Measurements from ENCODE around the gene NUP42. TPM values are rescaled to one million over a fixed set of nuclear protein-coding genes. Genes with fewer than 3 reads are reported as not detected.
"Not testable (repeated sequence)": the region's sequence is repeated elsewhere in the genome, so short reads cannot be mapped to it uniquely, and the experiment has no call there.

NUP42 gene
- polyA plus RNA-seq, 1 donor, result 57.9 TPM

GRCh38 chr7:23212841-23213240 is 31.0 kb downstream of the NUP42 start:
- Histone ChIP-seq H3K9me3 (ENCODE audit: control insufficient read depth, low read depth, low read length) (no peaks in the 10 kb centered on the region), H3K27ac (ENCODE audit: low read length) (no peak overlapping the region), H3K27me3 (ENCODE audit: control insufficient read depth, insufficient read depth, low read length) (no peaks in the 10 kb centered on the region), H3K36me3 (ENCODE audit: control insufficient read depth, insufficient read depth, low read length) (no peaks in the 10 kb centered on the region), H3K4me3 (ENCODE audit: low read length) (no peak overlapping the region), H3K4me1 (ENCODE audit: control insufficient read depth, insufficient read depth, low read length) (peaks cover 5% of the 10 kb centered on the region)
- DNase-seq, result no peak
- WGBS (ENCODE audit: insufficient coverage, low lambda C conversion rate), result 80% methylated on average over 1 of the region's 4 CpGs

DNA sequence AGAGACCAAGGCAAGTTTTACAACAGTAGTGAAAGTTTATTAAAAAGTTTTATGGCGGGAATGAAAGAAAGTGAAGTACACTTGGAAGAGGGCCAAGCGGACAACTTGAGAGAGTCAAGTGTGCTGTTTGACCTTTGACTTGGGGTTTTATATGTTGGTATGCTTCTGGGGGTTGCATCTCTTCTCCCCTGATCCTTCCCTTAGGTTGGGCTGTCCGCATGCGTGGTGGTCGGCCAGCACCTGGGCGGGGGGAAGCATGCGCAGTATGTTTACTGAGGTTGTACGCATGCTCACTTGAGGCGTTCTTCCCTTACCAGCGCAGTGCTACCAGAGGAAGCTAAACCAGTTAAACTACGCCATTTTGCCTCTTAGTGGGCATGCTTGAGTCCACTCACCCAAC is 31.9 kb downstream of the NUP42 start:
- peaks cover 5% of the 10 kb centered on the region for H3K4me1 ChIP-seq (ENCODE audit: control insufficient read depth, insufficient read depth, low read length)
- H3K36me3 ChIP-seq (ENCODE audit: control insufficient read depth, insufficient read depth, low read length), result no peaks in the 10 kb centered on the region
- no peaks in the 10 kb centered on the region for H3K27me3 ChIP-seq (ENCODE audit: control insufficient read depth, insufficient read depth, low read length)
- no peak for DNase-seq
- WGBS (ENCODE audit: insufficient coverage, low lambda C conversion rate), result 100% methylated on average over 2 of the region's 11 CpGs
- no peak overlapping the region for H3K4me3 ChIP-seq (ENCODE audit: low read length)
- no peaks in the 10 kb centered on the region for H3K9me3 ChIP-seq (ENCODE audit: control insufficient read depth, low read depth, low read length)
- no peak overlapping the region for H3K27ac ChIP-seq (ENCODE audit: low read length)

DNA sequence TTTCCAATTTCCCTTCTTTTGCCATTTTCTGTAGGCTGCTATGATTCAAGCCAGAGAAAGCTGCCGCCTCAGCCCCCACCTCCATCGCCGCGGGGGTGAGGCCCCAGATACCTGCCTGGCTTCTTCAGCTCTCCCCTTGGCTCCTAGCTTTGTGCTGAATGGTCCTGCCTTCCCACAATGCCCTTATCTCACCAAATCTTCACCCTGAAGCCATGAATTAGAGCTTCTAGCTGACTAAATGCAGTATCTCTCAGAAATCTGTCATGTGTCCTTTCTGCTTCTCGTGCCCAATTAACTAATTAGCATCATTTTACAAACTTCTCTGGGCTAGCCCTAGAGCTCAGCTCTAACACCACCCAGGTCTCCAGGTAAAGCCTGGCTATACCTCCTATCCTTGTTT is 32.6 kb downstream of the NUP42 start:
- no peak overlapping the region for H3K4me3 ChIP-seq (ENCODE audit: low read length)
- no peaks in the 10 kb centered on the region for H3K27me3 ChIP-seq (ENCODE audit: control insufficient read depth, insufficient read depth, low read length)
- no peak for DNase-seq
- no peaks in the 10 kb centered on the region for H3K36me3 ChIP-seq (ENCODE audit: control insufficient read depth, insufficient read depth, low read length)
- no peak overlapping the region for H3K27ac ChIP-seq (ENCODE audit: low read length)
- H3K4me1 ChIP-seq (ENCODE audit: control insufficient read depth, insufficient read depth, low read length), result peaks cover 5% of the 10 kb centered on the region
- no peaks in the 10 kb centered on the region for H3K9me3 ChIP-seq (ENCODE audit: control insufficient read depth, low read depth, low read length)
- WGBS (ENCODE audit: insufficient coverage, low lambda C conversion rate), result no CpG with 5 or more reads among the region's 5 CpGs

DNA sequence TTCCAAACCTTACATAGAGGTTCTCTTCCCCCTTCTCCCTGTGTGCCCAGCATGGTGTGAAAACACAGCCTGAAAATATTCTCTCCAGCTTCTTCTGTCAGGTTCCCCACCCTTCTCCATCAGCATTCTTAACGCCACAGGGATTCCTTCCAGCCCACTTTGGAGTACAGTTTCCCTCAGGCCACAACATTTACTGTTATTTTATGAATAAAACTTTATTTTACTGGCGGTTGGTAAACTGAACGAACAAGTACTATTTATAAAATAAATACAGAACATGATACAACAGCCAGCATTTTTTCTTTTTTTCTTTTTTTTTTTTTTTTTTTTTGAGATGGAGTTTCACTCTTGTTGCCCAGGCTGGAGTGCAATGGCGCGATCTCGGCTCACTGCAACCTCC is 33.1 kb downstream of the NUP42 start:
- no peak for DNase-seq
- no peaks in the 10 kb centered on the region for H3K9me3 ChIP-seq (ENCODE audit: control insufficient read depth, low read depth, low read length)
- no peak overlapping the region for H3K4me3 ChIP-seq (ENCODE audit: low read length)
- WGBS (ENCODE audit: insufficient coverage, low lambda C conversion rate), result 71% methylated on average over 1 of the region's 6 CpGs
- no peaks in the 10 kb centered on the region for H3K36me3 ChIP-seq (ENCODE audit: control insufficient read depth, insufficient read depth, low read length)
- no peak overlapping the region for H3K27ac ChIP-seq (ENCODE audit: low read length)
- peaks cover 5% of the 10 kb centered on the region for H3K4me1 ChIP-seq (ENCODE audit: control insufficient read depth, insufficient read depth, low read length)
- H3K27me3 ChIP-seq (ENCODE audit: control insufficient read depth, insufficient read depth, low read length), result no peaks in the 10 kb centered on the region

- DNase-seq, result no peak
- H3K4me1 ChIP-seq (ENCODE audit: control insufficient read depth, insufficient read depth, low read length), result peaks cover 5% of the 10 kb centered on the region
- no peaks in the 10 kb centered on the region for H3K9me3 ChIP-seq (ENCODE audit: control insufficient read depth, low read depth, low read length)
- H3K27me3 ChIP-seq (ENCODE audit: control insufficient read depth, insufficient read depth, low read length), result no peaks in the 10 kb centered on the region
- H3K27ac ChIP-seq (ENCODE audit: low read length), result no peak overlapping the region
- no CpG with 5 or more reads among the region's 2 CpGs for WGBS (ENCODE audit: insufficient coverage, low lambda C conversion rate)
- H3K4me3 ChIP-seq (ENCODE audit: low read length), result no peak overlapping the region
- no peaks in the 10 kb centered on the region for H3K36me3 ChIP-seq (ENCODE audit: control insufficient read depth, insufficient read depth, low read length)
Observed at GRCh38 chr7:23216021-23216420, 34.2 kb downstream of the NUP42 start.

GRCh38 chr7:23218196-23218595 is 36.3 kb downstream of the NUP42 start:
- Histone ChIP-seq H3K27ac (ENCODE audit: low read length) (no peak overlapping the region), H3K36me3 (ENCODE audit: control insufficient read depth, insufficient read depth, low read length) (no peaks in the 10 kb centered on the region), H3K4me3 (ENCODE audit: low read length) (no peak overlapping the region), H3K27me3 (ENCODE audit: control insufficient read depth, insufficient read depth, low read length) (peaks cover 6% of the 10 kb centered on the region), H3K4me1 (ENCODE audit: control insufficient read depth, insufficient read depth, low read length) (no peaks in the 10 kb centered on the region), H3K9me3 (ENCODE audit: control insufficient read depth, low read depth, low read length) (no peaks in the 10 kb centered on the region)
- no peak for DNase-seq
- WGBS (ENCODE audit: insufficient coverage, low lambda C conversion rate), result no CpG with 5 or more reads among the region's 3 CpGs

DNA sequence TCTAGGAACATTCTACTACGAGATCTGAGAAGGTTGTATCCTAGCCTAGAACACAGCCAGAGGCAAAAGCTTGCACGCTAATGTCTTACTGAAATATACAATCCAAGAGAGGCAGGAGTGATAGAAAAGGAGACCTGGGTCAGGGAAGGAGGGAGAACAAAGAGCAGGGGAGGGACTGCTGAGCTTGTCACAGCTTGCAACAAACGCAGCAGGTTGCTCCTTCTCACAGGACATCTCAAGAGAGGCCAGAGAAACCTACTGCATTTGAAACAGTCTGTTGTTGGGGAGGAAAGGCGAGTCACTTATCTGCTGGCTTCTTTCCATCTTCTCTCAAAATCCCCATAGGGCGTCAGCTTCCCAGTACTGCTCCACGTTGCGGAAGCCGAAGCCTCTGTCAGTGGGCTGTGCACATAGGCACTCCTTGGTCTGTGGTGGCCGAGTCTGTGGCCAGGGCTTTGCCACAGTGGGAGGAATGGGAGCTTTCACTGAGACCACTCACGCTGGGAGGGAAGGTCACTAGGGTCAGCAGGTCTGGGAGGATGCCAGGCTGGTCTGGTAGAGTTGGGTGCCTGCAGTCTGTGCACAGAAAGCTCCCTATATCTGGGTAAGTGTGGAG is 39.0 kb downstream of the NUP42 start:
- DNase-seq, result no peak
- H3K4me3 ChIP-seq (ENCODE audit: low read length), result no peak overlapping the region
- H3K27ac ChIP-seq (ENCODE audit: low read length), result no peak overlapping the region
- no peaks in the 10 kb centered on the region for H3K9me3 ChIP-seq (ENCODE audit: control insufficient read depth, low read depth, low read length)
- peaks cover 6% of the 10 kb centered on the region for H3K27me3 ChIP-seq (ENCODE audit: control insufficient read depth, insufficient read depth, low read length)
- WGBS (ENCODE audit: insufficient coverage, low lambda C conversion rate), result 80% methylated on average over 1 of the region's 10 CpGs
- no peaks in the 10 kb centered on the region for H3K36me3 ChIP-seq (ENCODE audit: control insufficient read depth, insufficient read depth, low read length)
- H3K4me1 ChIP-seq (ENCODE audit: control insufficient read depth, insufficient read depth, low read length), result no peaks in the 10 kb centered on the region

- Histone ChIP-seq H3K4me3 (ENCODE audit: low read length) (no peak overlapping the region), H3K4me1 (ENCODE audit: control insufficient read depth, insufficient read depth, low read length) (no peaks in the 10 kb centered on the region), H3K27ac (ENCODE audit: low read length) (no peak overlapping the region), H3K27me3 (ENCODE audit: control insufficient read depth, insufficient read depth, low read length) (peaks cover 6% of the 10 kb centered on the region), H3K36me3 (ENCODE audit: control insufficient read depth, insufficient read depth, low read length) (no peaks in the 10 kb centered on the region), H3K9me3 (ENCODE audit: control insufficient read depth, low read depth, low read length) (no peaks in the 10 kb centered on the region)
- DNase-seq, result no peak
- WGBS (ENCODE audit: insufficient coverage, low lambda C conversion rate), result no CpG with 5 or more reads among the region's 5 CpGs
Observed at GRCh38 chr7:23222439-23223030, 40.7 kb downstream of the NUP42 start.

DNA sequence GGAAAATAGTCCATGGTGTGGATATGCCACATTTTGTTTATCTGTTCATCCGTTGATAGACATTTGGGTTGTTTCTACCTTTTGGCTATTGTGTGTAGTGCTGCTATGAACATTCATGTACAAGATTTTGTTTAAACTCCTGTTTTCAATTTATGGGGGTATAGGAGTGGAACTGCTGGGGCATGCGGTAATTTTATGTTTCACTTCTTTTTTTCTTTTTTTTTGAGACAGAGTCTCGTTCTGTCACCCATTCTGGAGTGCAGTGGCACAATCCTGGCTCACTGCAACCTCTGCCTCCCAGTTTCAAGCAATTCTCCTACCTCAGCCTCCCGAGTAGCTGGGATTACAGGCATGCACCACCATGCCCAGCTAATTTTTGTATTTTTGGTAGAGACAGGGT is 42.5 kb downstream of the NUP42 start:
- H3K9me3 ChIP-seq (ENCODE audit: control insufficient read depth, low read depth, low read length); H3K36me3 ChIP-seq (ENCODE audit: control insufficient read depth, insufficient read depth, low read length); H3K4me1 ChIP-seq (ENCODE audit: control insufficient read depth, insufficient read depth, low read length); H3K4me3 ChIP-seq (ENCODE audit: low read length); H3K27me3 ChIP-seq (ENCODE audit: control insufficient read depth, insufficient read depth, low read length); DNase-seq; H3K27ac ChIP-seq (ENCODE audit: low read length): not testable (repeated sequence)
- WGBS (ENCODE audit: insufficient coverage, low lambda C conversion rate), result 100% methylated on average over 2 of the region's 4 CpGs

DNA sequence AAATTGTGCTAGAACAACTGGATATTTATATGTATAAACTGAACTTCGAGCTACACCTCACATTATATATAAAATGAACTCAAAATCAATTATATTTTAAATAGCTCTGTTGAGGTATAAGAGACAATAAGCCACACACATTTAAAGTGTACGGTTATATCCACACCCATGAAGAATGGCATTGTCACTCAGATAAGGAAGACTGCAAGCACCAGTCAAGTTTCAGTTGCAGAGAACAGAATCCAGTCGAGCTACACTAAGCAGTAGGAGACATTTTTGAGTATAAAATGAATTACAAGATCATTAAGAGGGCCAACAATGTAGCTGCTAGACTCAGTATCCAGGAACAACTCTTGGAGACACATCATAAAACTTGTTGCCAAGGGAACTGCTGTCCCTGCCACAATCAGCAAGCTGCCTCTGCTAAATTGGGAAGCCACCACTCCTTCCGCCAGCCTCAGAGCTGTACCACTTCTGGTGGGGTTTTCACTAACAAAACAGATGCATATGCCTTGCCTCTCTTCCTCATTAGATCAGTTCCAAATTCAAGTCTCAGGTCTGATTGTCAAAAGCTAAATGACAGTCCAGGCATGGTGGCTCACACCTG is 45.1 kb downstream of the NUP42 start:
- H3K27me3 ChIP-seq (ENCODE audit: control insufficient read depth, insufficient read depth, low read length), result peaks cover 2% of the 10 kb centered on the region
- no peak overlapping the region for H3K27ac ChIP-seq (ENCODE audit: low read length)
- no CpG with 5 or more reads among the region's 4 CpGs for WGBS (ENCODE audit: insufficient coverage, low lambda C conversion rate)
- no peak overlapping the region for H3K4me3 ChIP-seq (ENCODE audit: low read length)
- H3K4me1 ChIP-seq (ENCODE audit: control insufficient read depth, insufficient read depth, low read length), result no peaks in the 10 kb centered on the region
- H3K36me3 ChIP-seq (ENCODE audit: control insufficient read depth, insufficient read depth, low read length), result no peaks in the 10 kb centered on the region
- DNase-seq, result no peak
- peaks cover 3% of the 10 kb centered on the region for H3K9me3 ChIP-seq (ENCODE audit: control insufficient read depth, low read depth, low read length)

DNA sequence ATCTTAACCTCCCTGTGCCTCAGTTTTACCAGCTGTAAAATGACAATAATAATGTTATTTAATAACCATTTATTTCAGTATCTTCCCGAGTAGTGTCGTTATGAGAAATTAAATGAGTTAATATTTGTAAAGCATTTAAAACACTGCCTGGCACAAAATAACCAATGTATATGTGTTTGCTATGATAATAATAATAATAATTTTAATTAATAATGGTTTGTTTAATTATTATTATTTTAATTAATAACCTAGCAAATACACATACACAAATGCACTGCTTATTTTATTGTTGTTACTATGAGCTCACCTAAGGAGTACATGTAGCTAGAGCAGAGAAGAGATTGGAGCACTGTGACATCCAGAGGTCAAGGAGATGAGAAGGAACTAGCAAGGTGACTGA is 46.6 kb downstream of the NUP42 start:
- peaks cover 3% of the 10 kb centered on the region for H3K9me3 ChIP-seq (ENCODE audit: control insufficient read depth, low read depth, low read length)
- H3K36me3 ChIP-seq (ENCODE audit: control insufficient read depth, insufficient read depth, low read length), result no peaks in the 10 kb centered on the region
- H3K27me3 ChIP-seq (ENCODE audit: control insufficient read depth, insufficient read depth, low read length), result no peaks in the 10 kb centered on the region
- no peak overlapping the region for H3K4me3 ChIP-seq (ENCODE audit: low read length)
- H3K27ac ChIP-seq (ENCODE audit: low read length), result no peak overlapping the region
- no peaks in the 10 kb centered on the region for H3K4me1 ChIP-seq (ENCODE audit: control insufficient read depth, insufficient read depth, low read length)
- DNase-seq, result no peak
- no CpG with 5 or more reads among the region's 2 CpGs for WGBS (ENCODE audit: insufficient coverage, low lambda C conversion rate)

All from large intestine (tissue), 3 donors.